ENCODE measurements around the gene NWD2.
"Not testable (repeated sequence)": the region's sequence is repeated elsewhere in the genome, so short reads cannot be mapped to it uniquely, and the experiment has no call there.

NWD2 gene

DNA sequence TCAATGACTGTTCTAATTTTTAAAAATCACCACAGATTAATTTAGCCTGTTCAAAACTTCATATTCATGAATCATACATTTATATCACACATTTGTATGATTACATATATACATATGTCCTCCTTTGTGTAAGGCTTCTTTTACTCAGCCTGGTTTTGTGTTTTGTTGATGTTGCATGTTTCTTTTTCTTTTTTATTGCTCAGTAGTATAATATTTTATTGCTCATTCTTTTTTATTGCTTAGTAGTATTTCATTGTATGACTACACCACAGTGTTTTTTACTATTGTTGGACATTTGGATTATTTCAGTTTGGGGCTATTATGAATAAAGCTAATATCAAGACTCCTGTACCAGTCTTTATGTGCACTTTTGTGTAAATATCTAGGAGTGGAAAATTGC is 243.1 kb downstream of the NWD2 start:
- no peaks in the 10 kb centered on the region for H3K4me1 ChIP-seq (ENCODE audit: control insufficient read depth in 1 of 2, insufficient read depth in 2 of 2, low read length in 2 of 2)
- H3K4me3 ChIP-seq (ENCODE audit: low read depth in 1 of 2, low read length in 2 of 2): no peak overlapping the region
- H3K27me3 ChIP-seq (ENCODE audit: low read depth, low read length): no peaks in the 10 kb centered on the region
- H3K36me3 ChIP-seq (ENCODE audit: control insufficient read depth in 1 of 2, insufficient read depth in 2 of 2, low read length in 2 of 2): no peaks in the 10 kb centered on the region
- H3K27ac ChIP-seq (ENCODE audit: low read length): no peak overlapping the region
- no peaks in the 10 kb centered on the region for H3K9me3 ChIP-seq (ENCODE audit: control insufficient read depth in 1 of 2, low read length in 2 of 2)

DNA sequence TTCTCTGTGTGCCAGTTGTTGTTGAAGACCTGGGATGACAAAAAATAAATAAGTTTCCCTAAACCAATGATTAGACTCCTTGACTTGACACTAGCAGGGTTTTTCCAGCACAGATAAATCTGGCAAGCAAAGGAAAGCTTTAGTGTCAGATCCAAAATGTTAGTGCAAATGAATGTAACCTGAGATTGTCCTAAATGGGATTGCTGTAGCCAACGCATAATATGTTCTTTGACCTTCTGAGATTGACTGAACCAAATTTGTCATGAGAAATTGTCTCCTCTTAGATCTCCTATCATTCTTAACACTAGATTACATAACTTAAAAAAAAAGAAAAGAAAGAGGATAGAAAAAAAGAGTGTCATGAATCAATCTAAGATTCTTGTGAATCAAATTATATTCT is 245.2 kb downstream of the NWD2 start:
- H3K36me3 ChIP-seq (ENCODE audit: control insufficient read depth in 1 of 2, insufficient read depth in 2 of 2, low read length in 2 of 2): no peaks in the 10 kb centered on the region
- H3K4me3 ChIP-seq (ENCODE audit: low read depth in 1 of 2, low read length in 2 of 2): no peak overlapping the region
- no peak overlapping the region for H3K27ac ChIP-seq (ENCODE audit: low read length)
- no peaks in the 10 kb centered on the region for H3K4me1 ChIP-seq (ENCODE audit: control insufficient read depth in 1 of 2, insufficient read depth in 2 of 2, low read length in 2 of 2)
- no peaks in the 10 kb centered on the region for H3K9me3 ChIP-seq (ENCODE audit: control insufficient read depth in 1 of 2, low read length in 2 of 2)
- no peaks in the 10 kb centered on the region for H3K27me3 ChIP-seq (ENCODE audit: low read depth, low read length)

DNA sequence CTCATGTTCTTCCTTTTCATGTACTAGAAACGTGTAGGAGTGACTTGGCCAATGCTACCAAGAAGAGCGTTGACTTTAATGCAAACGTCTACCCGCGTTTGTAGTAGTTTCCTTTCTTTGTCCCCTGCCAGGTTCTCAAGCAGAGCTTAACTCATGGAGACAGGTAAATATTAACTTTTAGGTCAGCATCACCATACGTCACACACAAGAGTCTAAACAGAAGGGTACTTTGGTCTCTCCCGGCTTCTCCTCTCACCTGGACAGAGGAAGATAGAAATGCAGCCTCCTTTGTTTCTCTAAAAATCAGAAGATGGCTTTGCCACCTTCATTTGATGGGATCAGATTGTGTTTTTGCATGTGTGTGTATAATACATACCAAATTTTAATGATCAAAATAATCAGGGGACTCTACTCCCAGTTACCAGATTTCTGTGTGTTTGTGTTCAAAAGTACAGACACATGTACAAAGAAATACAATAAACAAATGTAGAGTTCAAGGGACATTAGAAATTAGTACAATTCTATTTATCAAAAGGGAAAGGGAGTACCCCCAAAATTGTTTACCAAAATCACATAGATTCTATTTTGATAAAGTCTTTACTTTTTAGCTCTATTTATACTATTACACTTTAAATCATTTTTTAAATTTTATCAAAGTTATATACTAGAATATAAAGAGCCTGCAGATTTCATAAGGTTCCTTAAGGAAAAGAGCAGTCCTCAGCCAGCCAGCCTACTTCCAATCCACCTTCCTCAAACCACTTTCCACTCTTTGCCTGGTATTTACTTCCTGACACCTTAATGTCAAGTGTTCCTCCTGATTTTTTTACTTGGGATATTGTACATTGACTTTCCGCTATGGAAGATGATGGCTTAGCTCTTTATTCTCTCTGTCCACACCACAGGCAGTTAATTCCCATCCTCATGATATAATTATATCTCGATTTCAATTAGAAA is 246.1 kb downstream of the NWD2 start:
- Histone ChIP-seq H3K27me3 (ENCODE audit: low read depth, low read length) (no peaks in the 10 kb centered on the region), H3K4me3 (ENCODE audit: low read depth in 1 of 2, low read length in 2 of 2) (no peak overlapping the region)

DNA sequence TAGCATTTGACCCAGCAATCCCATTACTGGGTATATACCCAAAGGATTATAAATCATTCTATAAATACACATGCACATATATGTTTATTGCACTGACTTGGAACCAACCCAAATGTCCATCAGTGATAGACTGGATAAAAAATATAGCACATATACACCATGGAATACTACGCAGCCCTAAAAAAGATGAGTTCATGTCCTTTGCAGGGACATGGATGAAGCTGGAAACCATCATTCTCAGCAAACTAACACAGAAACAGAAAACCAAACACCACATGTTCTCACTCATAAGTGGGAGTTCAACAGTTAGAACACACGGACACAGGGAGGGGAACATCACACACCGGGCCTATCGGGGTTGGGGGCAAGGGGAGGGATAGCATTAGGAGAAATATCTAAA is 250.8 kb downstream of the NWD2 start:
- H3K4me1 ChIP-seq (ENCODE audit: control insufficient read depth in 1 of 2, insufficient read depth in 2 of 2, low read length in 2 of 2); H3K36me3 ChIP-seq (ENCODE audit: control insufficient read depth in 1 of 2, insufficient read depth in 2 of 2, low read length in 2 of 2); H3K27me3 ChIP-seq (ENCODE audit: low read depth, low read length); H3K27ac ChIP-seq (ENCODE audit: low read length); H3K4me3 ChIP-seq (ENCODE audit: low read depth in 1 of 2, low read length in 2 of 2): not testable (repeated sequence)
- H3K9me3 ChIP-seq (ENCODE audit: control insufficient read depth in 1 of 2, low read length in 2 of 2): peaks cover 0 to 11% of the 10 kb centered on the region in 2 donors

More for the DNA sequence above, 246.1 kb downstream of the NWD2 start:
- Histone ChIP-seq H3K4me1 (ENCODE audit: control insufficient read depth in 1 of 2, insufficient read depth in 2 of 2, low read length in 2 of 2) (no peaks in the 10 kb centered on the region), H3K9me3 (ENCODE audit: control insufficient read depth in 1 of 2, low read length in 2 of 2) (peaks cover 0 to 3% of the 10 kb centered on the region in 2 donors), H3K36me3 (ENCODE audit: control insufficient read depth in 1 of 2, insufficient read depth in 2 of 2, low read length in 2 of 2) (no peaks in the 10 kb centered on the region), H3K27ac (ENCODE audit: low read length) (no peak overlapping the region)
